Fibroblast of villous mesenchyme (primary cell): ENCODE measurements around the gene GPHA2. TPM values are rescaled to one million over a fixed set of nuclear protein-coding genes. Genes with fewer than 3 reads are reported as not detected.

Experiments used
- DNase-seq: peaks from one replicate; pipeline ENCODE4 v3.0.0-alpha.2; 2010; ENCODE audit warnings: low read depth
- H3K4me3 ChIP-seq: 2 replicates; pipeline ENCODE4 v1.5.1; 2011; ENCODE audit warnings: low read depth, mild to moderate bottlenecking, low read length
- total RNA-seq: library from RNA; depleted of rRNA; stranded (reverse); fragments of >200 nt; gene quantifications from 2 replicates; pipeline ENCODE4 v1.2.3, GENCODE V29; 2012
- TF ChIP-seq, protein P1 (sequence below): IDR thresholded peaks from 2 replicates; pipeline ENCODE4 v1.5.1; 2012; ENCODE audit warnings: low read depth, mild to moderate bottlenecking, low read length; ENCODE audit not compliant: insufficient read depth

The GPHA2 gene
- total RNA-seq, 1 donor = not detected

- TF ChIP-seq, protein P1, sequence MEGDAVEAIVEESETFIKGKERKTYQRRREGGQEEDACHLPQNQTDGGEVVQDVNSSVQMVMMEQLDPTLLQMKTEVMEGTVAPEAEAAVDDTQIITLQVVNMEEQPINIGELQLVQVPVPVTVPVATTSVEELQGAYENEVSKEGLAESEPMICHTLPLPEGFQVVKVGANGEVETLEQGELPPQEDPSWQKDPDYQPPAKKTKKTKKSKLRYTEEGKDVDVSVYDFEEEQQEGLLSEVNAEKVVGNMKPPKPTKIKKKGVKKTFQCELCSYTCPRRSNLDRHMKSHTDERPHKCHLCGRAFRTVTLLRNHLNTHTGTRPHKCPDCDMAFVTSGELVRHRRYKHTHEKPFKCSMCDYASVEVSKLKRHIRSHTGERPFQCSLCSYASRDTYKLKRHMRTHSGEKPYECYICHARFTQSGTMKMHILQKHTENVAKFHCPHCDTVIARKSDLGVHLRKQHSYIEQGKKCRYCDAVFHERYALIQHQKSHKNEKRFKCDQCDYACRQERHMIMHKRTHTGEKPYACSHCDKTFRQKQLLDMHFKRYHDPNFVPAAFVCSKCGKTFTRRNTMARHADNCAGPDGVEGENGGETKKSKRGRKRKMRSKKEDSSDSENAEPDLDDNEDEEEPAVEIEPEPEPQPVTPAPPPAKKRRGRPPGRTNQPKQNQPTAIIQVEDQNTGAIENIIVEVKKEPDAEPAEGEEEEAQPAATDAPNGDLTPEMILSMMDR = no peak
- DNase-seq = no peak
- H3K4me3 ChIP-seq = no peak overlapping the region
Measured at GRCh38 chr11:64892838-64893193, 42.9 kb downstream of the GPHA2 start.

DNA sequence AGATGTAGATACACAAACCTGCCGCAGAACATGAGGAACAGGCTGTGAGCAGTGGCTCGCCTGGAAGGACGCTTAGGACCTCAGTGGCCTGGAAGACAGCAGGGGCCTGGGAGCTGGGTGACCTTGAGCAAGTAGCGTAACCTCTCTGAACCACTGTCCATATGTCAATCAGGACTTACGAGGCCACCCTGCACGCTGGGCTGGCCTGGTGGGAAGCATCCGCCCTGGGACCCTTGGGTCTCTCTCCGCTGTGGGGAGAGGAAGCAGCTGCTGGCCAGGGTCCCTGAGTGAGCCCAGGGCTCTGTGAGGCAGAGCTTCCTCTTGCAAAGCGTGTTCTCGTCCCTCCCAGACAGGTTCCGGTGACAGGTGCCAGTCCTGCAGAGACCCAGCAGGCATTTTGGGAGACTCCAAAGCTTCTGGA, 43.3 kb downstream of the GPHA2 start:
- TF ChIP-seq, protein P1 = no peak
- H3K4me3 ChIP-seq = no peak overlapping the region

GRCh38 chr11:64891880-64892279, 43.8 kb downstream of the GPHA2 start:
- DNase-seq = no peak
- H3K4me3 ChIP-seq = no peak overlapping the region
- TF ChIP-seq, protein P1 = no peak

More for the DNA sequence above, 43.3 kb downstream of the GPHA2 start:
- no peak for DNase-seq

DNA sequence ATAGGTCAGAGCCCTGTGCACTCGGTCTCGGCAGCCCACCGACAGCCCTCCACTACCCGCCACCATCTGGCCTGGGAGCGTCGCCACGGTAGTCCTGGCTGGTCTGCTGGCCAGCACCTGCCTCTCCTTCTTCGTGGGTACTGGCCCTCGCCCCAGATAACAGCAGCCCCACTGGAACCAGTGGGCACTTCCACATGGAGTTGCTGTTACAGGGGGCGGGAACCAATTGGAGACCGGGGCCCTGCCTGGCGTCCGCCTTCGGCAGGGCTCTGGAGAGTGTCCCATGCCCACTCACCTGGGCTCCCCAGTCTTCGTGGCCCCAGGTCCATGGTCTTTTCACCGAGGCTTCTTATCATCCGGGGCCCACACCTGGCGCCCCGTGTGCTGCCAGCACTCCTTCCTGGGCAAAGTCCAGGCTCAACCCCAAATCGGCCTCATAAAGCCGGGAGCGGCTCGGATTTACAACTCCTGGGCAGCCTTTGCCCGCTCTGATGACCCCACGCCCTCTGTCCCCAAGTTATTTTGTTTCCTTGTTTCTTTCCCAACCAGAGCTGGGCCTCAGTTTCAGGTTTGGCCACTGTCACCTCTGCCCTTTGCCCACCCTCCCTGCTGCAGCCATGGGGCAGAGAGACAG, 44.4 kb downstream of the GPHA2 start:
- TF ChIP-seq, protein P1 = no peak
- no peak overlapping the region for H3K4me3 ChIP-seq
- no peak for DNase-seq

DNA sequence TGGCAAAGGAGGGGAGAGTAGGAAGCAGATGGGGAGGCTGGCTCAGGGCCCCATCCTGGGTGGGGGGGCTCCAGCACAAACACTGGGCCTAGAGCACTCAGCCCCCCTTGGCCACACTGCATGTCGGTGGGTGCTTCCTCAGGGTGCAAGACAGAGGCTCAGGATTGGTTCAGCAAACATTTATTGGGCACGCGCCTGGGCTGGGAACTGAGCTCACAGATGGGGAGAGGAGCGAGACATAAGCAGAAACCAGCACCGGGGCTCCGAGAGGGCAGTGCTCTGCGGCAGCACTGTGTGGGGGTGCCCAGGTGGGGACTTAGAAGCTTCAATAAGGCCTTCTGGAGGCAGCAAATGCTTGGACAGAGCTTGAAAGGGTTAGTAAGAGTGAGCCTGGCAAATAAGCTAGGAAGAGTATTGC, 45.2 kb downstream of the GPHA2 start:
- H3K4me3 ChIP-seq = no peak overlapping the region
- no peak for DNase-seq
- TF ChIP-seq, protein P1 = no peak

GRCh38 chr11:64888729-64889511, 46.8 kb downstream of the GPHA2 start:
- DNase-seq = peak; percentile 82
- no peak overlapping the region for H3K4me3 ChIP-seq
- TF ChIP-seq, protein P1 = no peak
